NCI-H128 (cell line): ENCODE results near the gene IFI27L1.
"Not testable (repeated sequence)": the region's sequence is repeated elsewhere in the genome, so short reads cannot be mapped to it uniquely, and the experiment has no call there.

Experiments used
- DNase-seq: peaks from one replicate; lab custom pipeline; 2025; ENCODE audit not compliant: unreplicated experiment; lab: John Stamatoyannopoulos, UW

Gene IFI27L1

DNA sequence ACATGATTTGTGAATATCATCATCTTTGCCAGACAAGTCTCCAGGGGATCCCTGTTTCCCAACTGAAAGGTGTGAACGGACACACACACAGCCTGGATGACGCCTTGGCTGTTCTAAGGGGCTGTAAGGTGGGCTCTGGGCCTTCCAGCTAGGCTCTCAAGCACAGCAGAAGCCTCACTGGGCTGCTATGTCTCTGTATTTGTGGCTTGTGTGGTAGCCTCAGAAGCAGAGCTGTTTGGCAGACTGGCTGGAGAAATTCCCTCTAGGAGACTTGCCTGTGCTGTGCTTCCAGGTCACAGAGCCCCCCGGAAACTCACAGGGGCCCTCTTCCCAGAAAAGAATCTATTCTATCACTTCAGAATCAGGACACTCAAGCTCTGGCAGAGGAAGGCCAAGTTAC lies 33.5 kb upstream of the IFI27L1 start:
- no peak for DNase-seq

DNA sequence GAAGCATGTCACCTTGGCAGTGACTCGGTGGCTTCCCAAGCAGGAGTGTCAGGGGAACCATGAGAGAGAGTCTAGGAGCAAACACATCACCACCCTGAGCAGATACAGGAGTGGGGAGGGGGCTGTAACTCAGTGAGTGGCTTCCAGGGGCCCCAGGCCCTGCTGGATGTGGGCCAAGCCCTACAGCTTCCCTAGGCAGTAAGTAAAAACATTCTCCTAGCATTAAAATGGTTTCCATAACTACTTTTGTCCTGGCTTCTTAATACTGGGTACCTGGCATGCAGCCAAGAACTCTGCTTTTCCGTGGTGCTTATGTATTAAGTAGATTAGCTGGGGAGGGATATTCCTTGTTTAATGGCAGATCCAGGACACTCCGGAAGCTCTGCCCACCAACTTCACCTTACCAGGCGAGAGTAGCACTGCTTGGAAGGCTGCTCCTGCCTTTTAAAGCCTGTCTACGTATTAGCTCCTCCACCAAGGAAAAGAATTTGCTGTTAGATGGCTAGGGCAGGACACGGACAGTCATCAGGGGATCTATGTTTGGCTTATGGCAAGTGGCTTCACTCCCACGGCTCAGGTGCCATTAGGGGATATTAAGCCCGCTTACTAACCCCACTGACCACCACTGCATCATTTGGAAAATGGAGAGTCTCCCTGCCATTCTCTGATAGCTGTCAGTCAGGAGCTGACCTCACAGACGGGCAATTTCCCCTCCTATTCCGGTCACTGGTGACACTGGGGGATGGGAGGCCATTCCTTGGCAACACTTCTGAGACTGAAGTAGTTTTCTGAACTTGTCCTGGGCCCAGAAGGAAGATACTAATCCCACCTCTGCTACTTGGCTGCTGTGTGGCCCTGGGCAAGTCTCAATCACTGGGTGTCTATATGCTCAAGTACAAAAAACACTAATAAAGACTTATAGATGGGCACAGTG lies 32.2 kb upstream of the IFI27L1 start:
- DNase-seq = peak; percentile 89

DNA sequence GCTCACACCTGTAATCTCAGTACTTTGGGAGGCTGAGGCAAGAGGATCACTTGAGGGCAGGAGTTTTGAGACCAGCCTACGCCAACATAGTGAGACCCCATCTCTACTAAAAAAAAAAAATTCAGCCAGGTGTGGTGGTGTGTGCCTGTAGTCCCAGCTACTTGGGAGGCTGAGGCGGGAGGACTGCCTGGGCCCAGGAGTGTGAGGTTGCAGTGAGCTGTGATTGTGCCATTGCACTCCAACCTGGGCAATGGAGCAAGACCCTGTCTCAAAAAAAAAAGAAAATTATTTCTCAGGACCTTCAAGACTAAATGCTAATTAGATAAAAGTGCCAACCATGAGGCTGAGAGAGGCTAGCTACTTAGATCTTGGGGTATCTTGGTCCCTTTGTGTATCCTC lies 31.5 kb upstream of the IFI27L1 start:
- DNase-seq = no peak

DNA sequence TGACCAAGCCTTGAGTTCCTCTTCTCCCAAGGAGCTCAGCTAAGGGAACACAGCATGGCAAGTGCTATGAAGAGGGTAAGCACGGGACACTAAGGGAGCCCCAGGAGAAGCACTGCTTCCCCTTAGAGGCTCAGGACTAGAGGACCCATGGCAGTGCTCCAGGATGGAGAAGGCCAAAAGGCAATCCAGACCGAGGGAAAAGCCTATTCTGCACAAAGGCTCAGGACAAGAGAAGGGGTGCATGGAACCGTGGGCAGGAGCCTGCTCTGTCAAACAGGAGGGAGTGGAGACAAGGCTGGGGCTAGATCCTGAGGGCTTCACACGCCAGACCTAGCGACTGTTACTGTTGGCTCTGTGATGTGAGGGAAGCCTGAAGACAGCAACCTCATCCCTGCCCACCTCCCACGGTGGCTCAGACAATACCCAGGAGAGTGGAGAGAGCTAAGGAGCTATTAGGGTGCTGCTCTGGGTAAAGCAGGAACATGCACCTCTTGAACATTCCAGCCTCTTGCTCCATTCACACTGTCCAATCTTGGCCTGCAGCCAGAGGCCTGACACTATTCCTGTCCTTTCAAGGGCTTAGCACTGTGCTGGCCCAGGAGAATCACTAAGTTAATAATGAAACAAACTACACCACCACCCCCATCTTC lies 30.8 kb upstream of the IFI27L1 start:
- DNase-seq = no peak

DNA sequence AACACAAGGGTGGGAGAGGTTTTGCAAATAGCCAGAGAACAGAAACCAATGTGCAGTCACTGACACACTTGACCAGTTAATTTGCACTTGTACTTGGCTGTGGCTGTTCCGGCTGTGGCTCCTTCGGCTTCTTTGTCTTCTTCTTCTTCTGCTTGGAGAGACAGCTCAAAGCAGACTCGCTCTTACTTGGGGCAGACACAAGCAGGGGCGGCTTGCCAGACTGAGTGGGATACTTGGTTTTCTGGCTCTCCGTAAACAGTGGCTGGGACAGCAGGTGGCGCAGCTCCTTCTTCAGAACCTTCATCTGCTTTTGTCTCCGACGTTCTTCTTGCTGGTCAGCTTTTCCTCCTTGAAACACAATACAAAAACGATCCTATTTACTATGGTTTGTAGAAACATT lies 30.0 kb upstream of the IFI27L1 start:
- no peak for DNase-seq

DNA sequence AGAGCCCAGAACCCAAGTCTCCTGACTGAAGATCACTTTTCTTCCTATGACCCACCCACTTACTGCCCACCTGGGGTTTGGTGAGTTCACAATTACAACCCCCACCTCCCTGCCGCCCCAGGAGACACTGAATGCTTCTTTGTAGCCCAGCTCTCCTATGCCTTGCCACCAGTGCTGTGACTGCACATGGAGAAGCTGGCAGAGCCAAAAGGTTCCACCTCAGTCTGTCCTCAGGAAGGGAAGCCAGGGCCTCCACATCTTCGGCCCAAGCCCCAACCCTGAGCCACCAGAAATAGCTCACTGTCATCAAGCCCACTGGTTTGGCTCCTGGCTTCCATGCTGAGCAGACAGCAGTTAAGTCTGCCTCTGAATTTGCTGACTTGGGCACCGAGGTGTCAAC lies 29.3 kb upstream of the IFI27L1 start:
- no peak for DNase-seq

DNA sequence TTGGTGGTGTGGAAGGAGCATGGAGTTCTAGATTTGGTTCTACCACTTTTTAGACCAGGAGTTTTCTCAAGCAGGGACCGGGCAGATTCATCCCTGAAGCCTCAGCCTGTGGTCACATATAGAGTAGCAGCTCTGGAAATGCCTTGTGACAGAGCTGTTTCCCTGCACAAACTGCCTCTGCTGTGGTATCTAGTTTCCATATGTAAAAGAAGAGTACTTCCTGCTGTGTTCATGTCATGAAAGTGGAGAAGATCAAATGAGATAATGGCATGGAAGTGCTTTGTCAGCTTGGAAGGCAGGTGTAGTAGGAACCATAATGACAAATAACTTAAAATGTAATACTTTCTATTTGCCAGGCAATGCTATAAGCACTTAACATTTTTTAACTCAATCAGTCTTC lies 28.9 kb upstream of the IFI27L1 start:
- no peak for DNase-seq

DNA sequence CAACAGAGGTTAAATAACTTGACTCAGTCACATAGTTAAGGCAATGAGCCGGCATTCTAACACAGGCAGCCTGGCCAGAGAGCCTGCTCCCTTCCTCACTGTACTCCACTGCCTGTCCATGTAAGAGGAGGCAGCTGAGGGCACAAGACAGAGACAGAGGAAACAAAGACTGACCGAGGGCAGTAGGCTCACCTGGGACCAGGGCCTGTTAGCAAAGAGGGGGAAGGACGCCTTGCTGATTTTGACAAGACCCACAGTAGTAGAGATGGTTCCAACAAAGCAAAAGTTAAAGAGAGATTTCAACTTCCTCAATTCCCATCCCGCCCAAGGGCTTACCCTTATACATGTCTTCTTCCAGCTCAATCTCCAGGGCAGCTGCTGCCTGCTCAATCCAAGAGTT lies 28.4 kb upstream of the IFI27L1 start:
- DNase-seq = no peak

DNA sequence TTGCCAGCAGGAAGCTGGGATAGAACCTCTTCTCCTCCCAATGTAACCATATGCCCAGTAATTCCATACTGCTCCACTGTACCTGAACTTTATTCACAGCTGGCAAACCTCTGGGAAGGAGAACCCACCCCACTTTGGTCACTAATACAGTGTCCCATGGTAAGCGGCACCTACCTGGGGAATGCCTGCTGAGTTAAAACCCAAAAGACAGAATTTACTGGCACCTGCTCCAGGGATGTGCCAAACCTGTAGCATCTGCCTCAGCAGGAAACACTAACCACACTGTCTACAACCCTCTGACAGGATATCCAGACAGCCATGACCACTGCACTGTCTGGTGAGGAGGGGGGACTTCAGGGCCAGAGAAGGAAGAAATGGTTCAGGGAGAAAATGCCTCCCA lies 26.7 kb upstream of the IFI27L1 start:
- no peak for DNase-seq

DNA sequence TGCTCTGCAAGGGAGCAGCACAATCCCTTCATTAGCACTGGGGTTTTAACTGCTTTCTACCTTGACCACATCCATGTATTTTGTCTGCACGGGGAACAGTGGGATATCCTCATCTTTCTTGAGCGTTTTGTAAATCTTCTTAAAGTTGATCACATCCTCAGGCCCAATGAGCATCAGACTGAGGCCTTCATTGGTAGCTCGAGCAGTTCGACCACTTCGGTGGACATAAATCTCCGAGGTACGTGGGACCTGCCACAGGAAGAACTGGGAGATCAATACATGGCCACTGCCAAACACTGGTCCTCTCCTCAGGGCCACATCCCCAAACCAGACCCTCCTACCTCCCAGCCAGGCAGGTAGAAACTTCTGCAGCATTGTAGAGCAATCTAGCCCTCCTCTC lies 26.2 kb upstream of the IFI27L1 start:
- DNase-seq = no peak

DNA sequence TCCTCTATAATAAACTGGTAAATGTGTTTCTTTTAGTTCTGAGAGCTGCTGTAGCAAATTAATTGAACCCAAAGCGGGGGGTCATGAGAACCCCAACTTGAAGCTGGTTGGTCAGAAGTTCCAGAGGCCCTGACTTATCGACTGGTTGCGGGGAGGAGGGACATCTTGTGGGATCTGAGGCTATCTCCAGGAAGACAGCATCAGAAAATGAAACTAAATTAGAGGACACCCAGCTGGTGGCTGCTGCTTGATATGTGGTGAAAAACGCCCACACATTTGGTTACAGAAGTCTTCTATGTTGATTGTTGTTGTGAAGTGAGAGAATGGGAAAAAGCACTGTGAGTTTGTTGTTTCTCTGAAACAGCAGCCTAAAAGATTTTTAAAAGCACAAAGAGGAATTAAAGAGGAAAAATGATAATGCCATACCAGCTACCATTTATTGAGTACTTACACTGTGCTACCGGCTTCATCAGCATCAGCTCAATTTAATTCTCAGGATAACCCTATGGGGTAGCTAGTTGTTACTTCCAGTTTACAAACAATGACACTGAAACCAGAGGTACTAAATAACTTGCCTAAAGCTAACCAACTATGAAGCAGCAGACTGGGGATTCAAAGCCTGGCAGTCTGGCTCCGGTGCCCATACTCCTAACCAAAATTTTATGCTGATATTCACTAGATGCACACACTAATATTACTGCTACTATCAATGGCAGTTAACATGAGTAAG lies 24.4 kb upstream of the IFI27L1 start:
- DNase-seq = no peak

DNA sequence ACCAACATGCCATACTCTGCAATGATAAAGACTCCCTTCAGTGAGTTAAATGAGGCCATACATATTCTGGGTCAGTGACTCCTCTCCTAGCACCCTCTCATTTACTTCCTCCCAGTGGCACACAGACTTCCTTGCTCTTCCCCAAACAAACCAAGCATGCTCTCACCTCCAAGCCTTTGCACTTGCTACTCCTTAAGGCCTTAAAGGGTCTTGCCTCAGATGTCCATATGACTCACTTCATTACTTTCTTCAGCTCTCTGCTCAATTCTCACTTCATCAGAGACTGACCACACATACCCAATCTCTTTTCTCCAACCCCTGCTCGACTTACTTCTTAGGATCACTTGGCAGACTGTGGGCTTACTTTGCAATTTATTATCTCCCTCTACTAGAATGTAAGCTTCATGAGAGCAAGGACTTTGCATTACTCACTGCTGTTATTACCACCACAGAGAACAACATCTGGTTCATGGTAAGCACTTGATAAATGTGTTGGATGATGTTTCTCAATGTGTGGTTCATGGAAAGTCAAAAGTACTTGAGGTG lies 22.9 kb upstream of the IFI27L1 start:
- no peak for DNase-seq

DNA sequence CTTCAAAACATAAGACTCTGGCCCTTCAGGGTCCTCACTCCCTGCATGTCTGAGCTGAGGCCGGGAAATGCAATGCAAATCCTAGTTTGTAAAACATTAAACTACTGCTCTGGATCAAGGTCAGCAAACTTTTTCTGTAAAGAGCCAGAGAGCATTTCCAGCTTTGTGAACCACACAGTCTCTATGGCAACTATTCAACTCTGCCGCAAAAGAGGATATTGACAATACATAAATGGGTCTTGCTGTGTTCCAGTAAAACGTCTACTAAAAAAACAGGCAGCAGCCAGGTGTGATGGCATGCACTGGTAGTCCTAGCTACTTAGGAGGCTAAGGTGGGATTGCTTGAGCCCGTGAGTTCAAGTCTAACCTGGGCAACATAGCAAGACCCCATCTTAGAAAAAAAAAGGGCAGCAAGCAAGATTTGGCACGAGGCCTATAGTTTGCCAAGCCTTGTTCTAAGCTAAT lies 22.4 kb upstream of the IFI27L1 start:
- DNase-seq = no peak

DNA sequence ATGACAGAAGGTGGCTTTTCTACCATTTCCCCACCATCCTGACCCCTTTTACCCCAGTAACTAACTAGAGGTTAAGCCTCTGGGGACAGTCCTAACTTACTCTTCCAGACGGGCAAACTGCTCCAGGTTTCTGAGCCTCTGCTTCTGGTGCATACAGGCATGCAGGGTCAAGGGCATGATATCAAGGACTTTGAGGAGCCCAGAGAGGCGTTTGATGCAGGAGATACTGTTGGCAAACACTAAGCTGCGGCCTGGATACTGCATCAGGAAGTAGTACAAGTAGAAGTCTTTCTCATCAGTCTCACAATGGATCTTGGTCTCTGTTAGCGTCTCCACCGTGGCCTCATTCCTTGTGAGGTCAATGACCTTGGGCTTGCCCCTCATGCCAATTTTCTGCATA lies 21.1 kb upstream of the IFI27L1 start:
- no peak for DNase-seq

DNA sequence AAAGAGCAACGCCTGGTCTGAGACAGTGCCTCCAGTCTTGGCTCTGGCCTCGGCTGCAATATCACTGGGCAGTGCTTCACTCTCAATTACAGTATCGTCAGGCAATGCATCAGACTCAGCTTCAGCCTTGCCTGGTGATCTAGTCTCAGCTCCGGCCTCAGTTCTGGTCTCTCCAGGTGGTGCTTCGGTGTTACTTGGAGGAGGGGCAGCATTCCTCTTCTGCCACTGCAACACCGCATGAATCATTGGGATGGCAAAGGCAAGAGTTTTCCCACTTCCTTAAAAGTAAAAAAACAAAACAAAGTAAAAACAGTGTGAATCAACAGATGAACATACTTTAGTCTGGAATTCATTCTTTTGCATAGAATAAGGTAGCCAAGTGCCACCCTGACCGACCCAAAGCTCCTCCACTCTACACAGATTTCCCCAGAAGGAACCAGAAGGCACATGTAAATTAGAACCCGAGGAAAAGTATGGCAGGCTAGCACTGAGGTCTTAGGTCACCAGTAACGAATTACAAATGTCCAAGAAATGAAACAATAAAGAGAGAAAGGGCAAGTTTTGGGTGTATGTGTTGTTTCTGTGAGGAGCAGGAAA lies 18.7 kb upstream of the IFI27L1 start:
- no peak for DNase-seq

DNA sequence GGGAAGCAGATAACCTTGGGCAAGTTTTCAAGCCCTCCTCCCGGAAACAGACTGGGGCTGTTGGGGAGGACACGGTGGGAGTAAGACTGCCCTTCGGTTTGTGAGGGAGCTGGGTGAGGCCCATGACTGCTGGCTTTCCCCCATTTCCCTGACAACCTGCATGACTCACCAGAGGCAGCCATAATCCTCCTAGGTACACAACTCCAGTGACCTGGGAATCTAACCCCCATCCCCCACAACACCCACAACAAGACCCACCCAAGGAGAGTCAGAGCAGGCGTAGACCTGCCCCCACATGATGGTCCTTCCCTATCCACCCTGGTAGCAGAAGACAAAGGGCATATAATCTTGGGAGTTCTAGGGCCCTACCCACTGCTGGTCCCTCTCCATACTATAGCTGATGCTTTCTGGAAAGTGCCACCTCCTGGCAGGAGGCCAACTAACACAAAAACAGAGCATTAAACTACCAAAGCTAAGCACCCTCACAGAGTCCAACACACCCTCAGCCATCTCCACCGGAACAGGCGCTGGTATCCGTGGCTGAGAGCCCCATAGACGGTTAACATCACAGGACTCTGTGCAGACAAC lies 14.9 kb upstream of the IFI27L1 start:
- DNase-seq = peak; percentile 12

DNA sequence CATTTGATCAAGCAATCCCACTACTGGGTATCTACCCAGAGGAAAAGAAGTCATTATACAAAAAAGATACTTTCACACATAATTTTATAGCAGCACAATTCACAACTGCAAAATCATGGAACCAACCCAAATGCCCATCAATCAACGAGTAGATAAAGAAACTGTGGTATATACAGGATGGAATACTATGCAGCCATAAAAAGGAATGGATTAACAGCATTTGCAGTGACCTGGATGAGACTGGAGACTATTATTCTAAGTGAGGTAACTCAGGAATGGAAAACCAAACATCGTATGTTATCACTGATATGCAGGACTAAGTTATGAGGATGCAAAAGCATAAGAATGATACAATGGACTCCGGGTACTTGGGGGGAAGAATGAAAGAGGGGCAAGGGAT lies 9.0 kb upstream of the IFI27L1 start:
- DNase-seq = not testable (repeated sequence)

DNA sequence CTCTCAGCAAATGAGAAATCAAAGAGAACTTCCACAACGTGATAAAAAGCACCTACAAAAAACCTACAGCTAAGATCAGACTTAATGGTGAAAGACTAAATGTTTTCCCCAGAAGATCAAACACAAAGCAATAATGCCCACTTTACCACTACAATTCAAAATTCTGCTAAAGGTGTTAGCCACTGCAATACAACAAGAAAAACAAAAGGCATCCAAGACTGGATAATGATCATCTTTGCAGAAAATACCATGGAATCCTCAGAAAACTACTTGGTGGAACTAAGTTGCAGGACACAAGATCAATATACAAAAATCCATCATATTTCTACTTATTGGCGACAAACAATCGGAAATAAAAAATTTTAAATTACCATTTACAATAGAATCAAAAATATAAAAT lies 6.6 kb upstream of the IFI27L1 start:
- DNase-seq = no peak

DNA sequence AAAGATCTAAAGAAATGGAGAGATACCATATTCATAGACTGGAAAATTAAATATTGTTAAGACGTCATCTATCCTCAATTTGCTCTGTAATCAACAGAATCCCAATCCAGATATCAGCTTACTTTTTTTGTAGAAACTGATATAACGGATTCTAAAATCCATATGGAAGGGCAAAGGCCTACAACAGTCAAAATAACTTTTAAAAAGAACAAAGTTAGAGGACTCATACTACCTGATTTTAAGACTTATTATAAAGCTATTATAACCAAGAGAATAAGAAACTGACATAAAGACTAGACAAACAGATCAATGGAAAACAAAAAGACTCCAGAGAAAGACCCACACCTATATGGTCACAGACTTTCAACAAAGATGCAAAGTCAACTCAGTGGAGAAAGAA lies 6.1 kb upstream of the IFI27L1 start:
- no peak for DNase-seq

DNA sequence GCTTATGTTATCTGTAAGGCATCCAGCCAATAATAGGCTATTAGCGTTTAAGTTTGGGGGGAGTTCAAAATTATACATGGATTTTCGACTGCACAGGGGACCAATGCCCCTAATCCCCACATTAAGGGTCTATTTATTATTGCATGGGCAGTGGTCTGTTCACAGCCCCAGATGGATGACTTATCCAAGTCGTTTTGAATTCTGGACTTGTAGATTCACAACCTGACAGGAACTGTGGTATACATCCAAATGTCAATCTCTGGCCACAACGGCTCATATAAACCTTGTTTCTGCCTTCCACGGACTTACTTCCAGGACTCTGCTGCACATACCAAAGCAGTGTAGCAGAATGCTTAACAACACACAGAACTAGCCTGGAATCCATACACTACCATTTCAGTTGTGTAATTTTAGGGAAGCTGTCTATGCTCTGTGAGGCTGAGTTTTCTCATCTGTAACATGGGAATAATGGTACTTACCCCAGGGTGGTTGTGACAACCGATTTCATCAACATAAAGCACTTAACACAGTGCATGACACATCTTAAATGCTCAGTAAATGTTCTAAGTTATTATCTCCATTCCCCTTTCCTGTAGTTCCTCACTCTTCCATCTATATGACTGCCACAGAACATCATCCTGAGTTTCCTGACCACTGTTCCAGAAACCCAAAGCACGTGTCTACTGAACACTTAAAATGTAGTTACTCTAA lies 3.8 kb upstream of the IFI27L1 start:
- no peak for DNase-seq
